Breast epithelium (tissue), 4 donors: Measurements from ENCODE around the gene NAV2. TPM values are rescaled to one million over a fixed set of nuclear protein-coding genes. Genes with fewer than 3 reads are reported as not detected.
A peak's percentile ranks its signal among the peaks of the same experiment; 100 is the strongest.

Experiments used
- DNase-seq, 2 donors: peaks; one replicate each; pipeline ENCODE4 v3.0.0-alpha.2; 2019; ENCODE audit warnings: low spot score in 2 of 2
- H3K27ac ChIP-seq, 2 donors: fragments of 200-600 bp; sonication (generic) in 1 of 2; one replicate each; pipeline ENCODE4 v1.5.1; 2016 to 2019; ENCODE audit warnings: mild to moderate bottlenecking in 1 of 2
- H3K27me3 ChIP-seq, 2 donors: fragments of 200-600 bp; sonication (generic) in 1 of 2; one replicate each; pipeline versions ENCODE4 v1.5.1 to v1.6.0; 2017 to 2019; ENCODE audit warnings: control low read depth in 1 of 2, mild to moderate bottlenecking in 1 of 2
- H3K36me3 ChIP-seq: fragments of 200-600 bp; one replicate; pipeline ENCODE4 v1.5.1; 2019
- H3K4me1 ChIP-seq, 2 donors: fragments of 200-600 bp; sonication (generic); one replicate each; pipeline ENCODE4 v1.5.1; 2016 to 2019; ENCODE audit warnings: control low read depth in 1 of 2
- H3K4me3 ChIP-seq, 3 donors: fragments of 200-600 bp; sonication (generic); 1 replicate in 2 of 3; 2 replicates in 1 of 3; pipeline ENCODE4 v1.5.1; 2016 to 2019; ENCODE audit warnings: mild to moderate bottlenecking in 3 of 3, moderate library complexity in 2 of 3
- H3K9me3 ChIP-seq, 2 donors: fragments of 200-600 bp; sonication (generic) in 1 of 2; one replicate each; pipeline ENCODE4 v1.5.1; 2016 to 2019; ENCODE audit warnings: control low read depth in 1 of 2
- POLR2A ChIP-seq: fragments of 450-650 bp; IDR thresholded peaks from one replicate; pipeline ENCODE4 v1.6.1; 2016; ENCODE audit warnings: antibody characterized with exemption, mild to moderate bottlenecking, moderate library complexity
- POLR2AphosphoS5 ChIP-seq, 3 donors: sonication (generic); formaldehyde crosslinking; IDR thresholded peaks; one replicate each; pipeline ENCODE4 v1.6.1; 2017; ENCODE audit warnings: antibody characterized with exemption in 3 of 3
- intact Hi-C: fragments of 100-400 bp; cut with DNase I; formaldehyde crosslinking; loops from one replicate; pipeline ENCODE4 v1.15.1; 2023; ENCODE audit warnings: low total_unique reads
- total RNA-seq, 3 donors: library from RNA; depleted of rRNA; stranded (reverse); fragments of >200 nt; gene quantifications; one replicate each; pipeline ENCODE4 v1.1.0, GENCODE V29; 2016
- TF ChIP-seq, protein P1 (sequence below), 3 donors: fragments of 450-650 bp; IDR thresholded peaks; one replicate each; pipeline ENCODE4 v1.5.1; 2016 to 2017; ENCODE audit warnings: antibody characterized with exemption in 3 of 3, mild to moderate bottlenecking in 3 of 3, moderate library complexity in 3 of 3

NAV2 gene
- total RNA-seq, 3 donors from 2014 or later = 28.2 to 61.8 (median 31.4) TPM

GRCh38 chr11:19816817-19817216 is 104.2 kb downstream of the NAV2 start:
- DNase-seq = no peak
- peak overlapping the region in 1 of 2 donors; percentile 59 for H3K27ac ChIP-seq
- H3K36me3 ChIP-seq = no peaks in the 10 kb centered on the region
- intact Hi-C loops = no loop called here
- no peaks in the 10 kb centered on the region for H3K27me3 ChIP-seq
- peaks cover 0 to 11% of the 10 kb centered on the region in 2 donors for H3K4me1 ChIP-seq
- TF ChIP-seq POLR2A (no peak), POLR2AphosphoS5 (IDR thresholded peaks at IDR 0.05) (no peak)
- TF ChIP-seq, protein P1, sequence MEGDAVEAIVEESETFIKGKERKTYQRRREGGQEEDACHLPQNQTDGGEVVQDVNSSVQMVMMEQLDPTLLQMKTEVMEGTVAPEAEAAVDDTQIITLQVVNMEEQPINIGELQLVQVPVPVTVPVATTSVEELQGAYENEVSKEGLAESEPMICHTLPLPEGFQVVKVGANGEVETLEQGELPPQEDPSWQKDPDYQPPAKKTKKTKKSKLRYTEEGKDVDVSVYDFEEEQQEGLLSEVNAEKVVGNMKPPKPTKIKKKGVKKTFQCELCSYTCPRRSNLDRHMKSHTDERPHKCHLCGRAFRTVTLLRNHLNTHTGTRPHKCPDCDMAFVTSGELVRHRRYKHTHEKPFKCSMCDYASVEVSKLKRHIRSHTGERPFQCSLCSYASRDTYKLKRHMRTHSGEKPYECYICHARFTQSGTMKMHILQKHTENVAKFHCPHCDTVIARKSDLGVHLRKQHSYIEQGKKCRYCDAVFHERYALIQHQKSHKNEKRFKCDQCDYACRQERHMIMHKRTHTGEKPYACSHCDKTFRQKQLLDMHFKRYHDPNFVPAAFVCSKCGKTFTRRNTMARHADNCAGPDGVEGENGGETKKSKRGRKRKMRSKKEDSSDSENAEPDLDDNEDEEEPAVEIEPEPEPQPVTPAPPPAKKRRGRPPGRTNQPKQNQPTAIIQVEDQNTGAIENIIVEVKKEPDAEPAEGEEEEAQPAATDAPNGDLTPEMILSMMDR (IDR thresholded peaks at IDR 0.05) = no peak
- H3K9me3 ChIP-seq = no peaks in the 10 kb centered on the region
- no peak overlapping the region for H3K4me3 ChIP-seq

- peak overlapping the region; percentile 4 to 59 for H3K27ac ChIP-seq
- no peaks in the 10 kb centered on the region for H3K36me3 ChIP-seq
- TF ChIP-seq, protein P1 (IDR thresholded peaks at IDR 0.05) = no peak
- no peak for TF ChIP-seq POLR2AphosphoS5 (IDR thresholded peaks at IDR 0.05)
- no peak for TF ChIP-seq POLR2A
- H3K4me1 ChIP-seq = peaks cover 0 to 7% of the 10 kb centered on the region in 2 donors
- H3K27me3 ChIP-seq = no peaks in the 10 kb centered on the region
- H3K4me3 ChIP-seq = no peak overlapping the region
- no peak for DNase-seq
- no peaks in the 10 kb centered on the region for H3K9me3 ChIP-seq
- intact Hi-C loops = no loop called here
These were observed 104.7 kb downstream of the NAV2 start for GRCh38 chr11:19817265-19817851.

DNA sequence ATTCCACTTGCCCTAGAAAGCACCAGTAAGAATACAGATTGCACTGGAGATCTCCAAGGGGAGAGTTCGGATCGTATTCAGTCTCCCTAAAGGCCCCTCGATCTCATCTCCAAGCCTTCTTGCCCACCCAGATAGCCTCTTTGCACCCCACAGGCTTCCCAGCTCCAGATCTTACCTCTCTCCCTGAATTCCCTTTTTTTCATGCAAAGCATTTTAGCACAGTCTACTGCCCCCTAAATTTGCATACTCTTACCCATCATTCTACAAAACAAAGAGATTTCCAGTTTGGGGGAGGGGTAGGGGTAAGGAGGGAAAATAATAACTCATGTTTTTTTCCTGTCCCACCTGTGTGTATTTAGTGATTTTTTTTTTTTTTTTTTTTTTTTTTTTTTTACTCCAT is 105.2 kb downstream of the NAV2 start:
- no peaks in the 10 kb centered on the region for H3K36me3 ChIP-seq
- H3K27me3 ChIP-seq = no peaks in the 10 kb centered on the region
- no peaks in the 10 kb centered on the region for H3K9me3 ChIP-seq
- intact Hi-C loops = no loop called here
- TF ChIP-seq POLR2AphosphoS5 (IDR thresholded peaks at IDR 0.05) (no peak), POLR2A (no peak)
- TF ChIP-seq, protein P1 (IDR thresholded peaks at IDR 0.05) = no peak
- peaks cover 0 to 7% of the 10 kb centered on the region in 2 donors for H3K4me1 ChIP-seq
- no peak for DNase-seq
- peak overlapping the region in 1 of 2 donors; percentile 59 for H3K27ac ChIP-seq
- no peak overlapping the region for H3K4me3 ChIP-seq

- Histone ChIP-seq H3K27ac (no peak overlapping the region), H3K4me3 (no peak overlapping the region), H3K9me3 (no peaks in the 10 kb centered on the region), H3K36me3 (no peaks in the 10 kb centered on the region), H3K27me3 (no peaks in the 10 kb centered on the region), H3K4me1 (peaks cover 0 to 7% of the 10 kb centered on the region in 2 donors)
- intact Hi-C loops = no loop called here
- DNase-seq = no peak
- TF ChIP-seq, protein P1 (IDR thresholded peaks at IDR 0.05) = no peak
- TF ChIP-seq POLR2A (no peak), POLR2AphosphoS5 (IDR thresholded peaks at IDR 0.05) (no peak)
These were observed 106.0 kb downstream of the NAV2 start for GRCh38 chr11:19818619-19819018.

DNA sequence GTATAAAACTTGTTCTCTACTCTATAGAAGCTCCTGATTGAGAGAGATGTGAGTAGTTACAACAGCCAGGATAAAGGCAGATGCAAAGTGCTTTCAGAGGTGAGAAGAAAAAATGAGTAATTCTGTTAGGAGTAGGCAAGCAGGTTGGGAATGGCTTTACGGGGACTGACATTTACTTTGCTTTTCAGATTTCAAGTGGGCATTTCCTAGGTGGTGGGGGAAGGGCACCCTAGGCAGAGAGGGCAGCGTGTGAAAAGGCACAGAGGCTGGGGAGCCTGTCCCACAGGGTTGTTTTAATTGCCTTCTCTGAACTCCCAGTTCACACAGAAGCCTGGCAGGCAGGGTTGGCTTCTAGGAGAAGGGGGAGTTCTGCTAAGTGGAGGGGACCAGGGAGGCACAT is 106.5 kb downstream of the NAV2 start:
- peaks cover 0 to 7% of the 10 kb centered on the region in 2 donors for H3K4me1 ChIP-seq
- no peak overlapping the region for H3K4me3 ChIP-seq
- H3K36me3 ChIP-seq = no peaks in the 10 kb centered on the region
- no peak for TF ChIP-seq POLR2AphosphoS5 (IDR thresholded peaks at IDR 0.05)
- no peaks in the 10 kb centered on the region for H3K9me3 ChIP-seq
- no peaks in the 10 kb centered on the region for H3K27me3 ChIP-seq
- no peak for DNase-seq
- intact Hi-C loops = no loop called here
- H3K27ac ChIP-seq = no peak overlapping the region
